Measurements from ENCODE around the gene YKT6. TPM values are rescaled to one million over a fixed set of nuclear protein-coding genes. Genes with fewer than 3 reads are reported as not detected.

The YKT6 gene
- total RNA-seq, 1 donor from 2014 or later = 82.8 TPM

- intact Hi-C loops (cut with micrococcal nuclease) = no loop called here
Observed at GRCh38 chr7:44193011-44193802, 7.6 kb upstream of the YKT6 start.

GRCh38 chr7:44194069-44194468 lies 6.7 kb upstream of the YKT6 start:
- intact Hi-C loops (cut with micrococcal nuclease) = no loop called here

DNA sequence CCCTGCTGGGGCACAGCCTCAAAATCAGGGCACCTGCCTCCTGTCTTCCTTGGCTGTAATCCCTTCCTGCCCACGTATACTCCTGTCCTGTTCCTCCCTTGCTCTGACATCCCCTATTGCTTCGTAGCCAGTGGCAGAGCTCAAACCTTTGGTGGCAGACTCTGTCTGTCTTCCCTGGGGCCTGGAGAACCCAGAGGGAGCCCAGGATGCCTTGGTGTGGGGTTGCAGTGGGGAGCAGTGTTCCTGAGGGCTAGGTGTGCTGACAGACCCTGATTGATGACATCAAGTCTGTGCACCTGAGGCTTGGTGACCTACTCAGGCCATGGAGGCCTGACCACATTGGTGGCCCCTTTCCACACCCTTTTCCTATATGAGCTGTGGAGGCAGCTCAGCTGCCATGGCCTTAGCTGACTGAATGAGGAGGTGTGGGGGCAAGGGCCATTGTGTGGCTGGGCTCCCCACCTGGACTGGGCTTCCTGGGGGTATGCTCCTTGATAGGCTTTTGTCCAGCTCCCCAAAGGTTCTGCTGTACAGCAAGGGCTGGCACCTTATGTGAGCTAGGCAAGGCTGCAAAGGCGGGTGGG lies 6.1 kb upstream of the YKT6 start:
- intact Hi-C loops (cut with micrococcal nuclease) = no loop called here

- intact Hi-C loops (cut with micrococcal nuclease) = loop anchor here (1.0 kb wide), 1 partner anchor 73 kb away; the partner anchor contains the start of gene POLD2
Observed at GRCh38 chr7:44195889-44196288, 4.9 kb upstream of the YKT6 start.

DNA sequence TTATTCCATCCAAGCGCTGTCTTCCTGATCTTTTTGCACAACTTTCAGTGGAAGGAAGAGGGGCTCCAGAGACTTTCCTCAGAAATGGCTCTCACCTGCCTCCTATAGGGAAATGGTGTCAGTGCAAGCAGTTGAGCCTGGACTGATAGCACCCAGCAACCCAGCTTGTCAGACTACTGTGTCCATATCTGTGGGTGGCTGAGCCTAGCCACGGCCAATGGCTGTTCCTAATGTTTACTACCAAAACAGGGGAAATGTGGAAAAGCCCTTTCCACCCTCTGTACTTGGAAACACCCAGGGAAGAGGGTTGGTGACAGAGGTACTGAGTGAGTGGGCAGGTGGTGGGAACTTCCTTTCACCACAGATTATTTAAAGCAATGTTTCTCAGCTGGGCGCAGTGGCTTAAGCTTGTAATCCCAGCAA lies 4.3 kb upstream of the YKT6 start:
- intact Hi-C loops (cut with micrococcal nuclease) = loop anchor here (1.0 kb wide), 1 partner anchor 73 kb away; the partner anchor contains the start of gene POLD2

DNA sequence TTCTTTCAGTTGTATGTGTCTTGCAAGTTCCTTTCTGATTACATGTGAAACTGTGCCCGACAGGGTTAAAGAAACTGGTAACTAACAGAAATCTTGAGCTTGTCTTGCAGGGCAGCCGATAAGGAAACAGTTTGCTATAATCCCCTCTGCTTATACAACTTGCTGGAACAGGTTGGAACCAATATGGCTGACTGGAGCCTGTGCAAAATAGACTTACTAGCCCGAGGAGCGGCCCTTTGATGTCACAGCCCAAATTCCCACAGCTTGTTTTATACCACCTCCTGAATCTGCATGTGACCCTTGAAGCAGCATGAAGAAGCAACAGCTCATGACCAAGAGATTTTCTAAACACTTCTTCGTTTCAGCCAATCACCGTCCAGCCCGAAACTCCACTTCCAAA lies 3.3 kb upstream of the YKT6 start:
- intact Hi-C loops (cut with micrococcal nuclease) = no loop called here

DNA sequence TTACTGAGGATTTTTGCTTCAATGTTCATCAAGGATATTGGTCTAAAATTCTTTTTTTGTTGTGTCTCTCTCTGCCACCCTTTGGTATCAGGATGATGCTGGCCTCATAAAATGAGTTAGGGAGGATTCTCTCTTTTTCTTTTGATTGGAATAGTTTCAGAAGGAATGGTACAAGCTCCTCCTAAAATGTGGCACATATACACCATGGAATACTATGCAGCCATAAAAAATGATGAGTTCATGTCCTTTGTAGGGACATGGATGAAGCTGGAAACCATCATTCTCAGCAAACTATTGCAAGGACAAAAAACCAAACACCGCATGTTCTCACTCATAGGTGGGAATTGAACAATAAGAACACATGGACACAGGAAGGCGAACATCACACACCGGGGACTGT lies 615 bp upstream of the YKT6 start:
- intact Hi-C loops (cut with micrococcal nuclease) = loop anchor here (1.0 to 5.0 kb wide), 9 partner anchors 54 to 1268 kb away; partner anchors contain the start of genes MRPL32, NUDCD3, POLM and PSMA2

GRCh38 chr7:44201813-44202212 lies 1.0 kb downstream of the YKT6 start:
- intact Hi-C loops (cut with micrococcal nuclease) = loop anchor here (1.0 to 5.0 kb wide), 6 partner anchors 79 to 1270 kb away; partner anchors contain the start of genes MRPL32, POLD2, PSMA2 and UBE2D4

DNA sequence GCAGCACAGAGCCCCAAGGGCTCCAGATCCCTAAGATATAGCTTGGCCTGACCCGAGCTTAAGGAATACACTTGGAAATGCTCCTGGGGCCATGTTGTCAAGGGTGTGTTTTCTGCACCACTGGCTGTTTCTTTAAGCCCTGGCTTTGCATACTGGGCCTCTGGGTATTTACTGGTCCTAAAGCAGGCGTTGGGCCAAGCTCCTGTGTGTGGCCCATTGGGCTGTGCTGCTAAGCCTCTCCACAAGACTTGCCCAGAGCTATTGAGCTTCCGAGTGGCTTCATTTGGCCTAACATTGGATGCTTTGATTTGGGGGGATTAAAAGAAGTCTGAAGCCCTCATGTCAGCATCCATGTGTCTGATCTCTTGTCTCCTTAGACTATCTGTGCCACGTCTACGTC lies 5.2 kb downstream of the YKT6 start:
- intact Hi-C loops (cut with micrococcal nuclease) = no loop called here

- intact Hi-C loops (cut with micrococcal nuclease) = no loop called here
Observed at GRCh38 chr7:44208085-44208484, 7.3 kb downstream of the YKT6 start.

GRCh38 chr7:44210107-44210506 lies 9.3 kb downstream of the YKT6 start:
- intact Hi-C loops (cut with micrococcal nuclease) = no loop called here

DNA sequence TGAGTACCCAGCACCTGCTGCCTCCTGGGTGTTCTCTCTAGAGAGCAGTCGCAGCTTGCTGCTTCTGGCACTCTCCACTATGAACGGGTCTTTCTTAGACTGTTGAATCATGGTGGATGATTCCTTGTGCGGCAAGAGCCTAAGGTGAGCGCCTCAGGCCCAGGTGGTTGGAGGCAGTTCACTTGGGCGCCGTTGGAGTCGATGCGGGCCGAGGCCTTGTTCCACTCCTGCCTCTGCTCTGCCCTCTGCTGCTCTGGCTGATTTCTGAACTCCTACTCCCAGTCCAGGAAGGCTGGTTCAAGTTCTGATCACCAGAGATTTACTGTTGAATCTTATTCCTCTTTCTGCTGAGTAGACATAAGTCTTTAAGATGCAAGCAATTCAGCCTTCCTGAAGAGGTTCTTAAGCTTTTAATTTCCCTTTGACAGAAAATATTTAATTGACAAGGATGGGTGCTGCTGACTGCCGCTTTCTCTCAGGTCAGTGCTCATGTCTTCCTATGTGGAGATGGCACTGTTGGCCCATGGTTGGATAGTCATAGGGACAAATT lies 10.4 kb downstream of the YKT6 start:
- intact Hi-C loops (cut with micrococcal nuclease) = no loop called here

GRCh38 chr7:44212018-44212417 lies 11.2 kb downstream of the YKT6 start:
- intact Hi-C loops (cut with micrococcal nuclease) = no loop called here

- intact Hi-C loops (cut with micrococcal nuclease) = no loop called here
Observed at GRCh38 chr7:44212581-44213184, 11.9 kb downstream of the YKT6 start.

GRCh38 chr7:44213206-44213876 lies 12.6 kb downstream of the YKT6 start:
- intact Hi-C loops (cut with micrococcal nuclease) = no loop called here

GRCh38 chr7:44213877-44214388 lies 13.2 kb downstream of the YKT6 start:
- intact Hi-C loops (cut with micrococcal nuclease) = loop anchor here (1.0 kb wide), 1 partner anchor 263 kb away; no protein-coding TSS in a partner anchor

DNA sequence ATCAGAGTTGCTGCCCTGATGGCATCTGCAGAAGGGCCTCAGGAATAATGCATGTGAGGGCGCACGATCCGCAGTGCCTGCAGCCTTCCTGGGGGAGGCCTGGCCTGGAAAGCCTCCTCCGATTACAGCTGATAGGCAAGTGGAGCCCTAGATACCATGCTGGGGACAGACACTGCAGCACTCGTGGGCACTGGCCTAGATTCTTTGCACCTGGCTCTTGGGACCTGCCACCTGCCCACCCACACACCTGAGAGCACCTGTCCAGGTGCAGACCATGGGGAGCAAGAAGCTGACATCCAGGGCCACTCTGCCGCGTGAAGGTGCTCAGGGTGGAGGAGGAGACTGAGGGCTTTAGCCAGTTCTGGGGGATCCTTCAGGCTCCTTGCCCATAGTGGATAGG lies 14.8 kb downstream of the YKT6 start:
- intact Hi-C loops (cut with micrococcal nuclease) = no loop called here

GRCh38 chr7:44216019-44216418 lies 15.2 kb downstream of the YKT6 start:
- intact Hi-C loops (cut with micrococcal nuclease) = no loop called here

DNA sequence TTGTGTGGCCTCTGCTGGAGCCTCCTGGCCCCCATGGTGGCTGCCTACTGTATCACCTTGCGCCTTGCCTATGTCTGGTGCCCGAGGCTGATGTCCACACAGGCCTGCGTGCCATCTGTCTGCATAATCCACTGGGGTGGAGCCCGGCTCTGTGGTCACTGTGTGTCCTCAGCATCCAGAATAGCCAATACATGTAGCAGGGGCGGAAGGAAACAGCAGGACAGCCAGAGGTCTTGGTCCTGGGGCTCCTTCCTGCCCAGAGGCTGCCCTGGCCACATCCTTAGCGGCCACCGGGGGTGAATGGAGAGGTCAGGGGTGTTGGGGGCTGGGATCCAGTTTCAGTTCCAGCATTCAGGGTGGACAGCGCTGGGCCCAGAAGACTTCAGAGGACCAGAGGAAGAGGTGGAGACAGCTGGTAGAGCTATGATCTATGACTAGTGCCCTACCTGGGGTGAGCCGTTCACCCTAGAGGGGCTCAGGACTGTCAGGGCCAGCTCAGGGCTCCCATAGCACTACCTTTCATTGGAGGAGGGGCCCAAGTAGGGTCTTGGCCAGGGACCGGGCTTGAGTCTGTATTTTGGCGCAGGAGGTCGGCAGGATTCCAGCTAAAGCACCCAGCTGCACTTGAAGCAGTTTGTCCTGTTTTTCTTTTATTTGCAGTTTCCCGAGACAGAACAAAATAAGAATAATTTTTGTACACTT lies 15.9 kb downstream of the YKT6 start:
- intact Hi-C loops (cut with micrococcal nuclease) = no loop called here

GRCh38 chr7:44217223-44217714 lies 16.5 kb downstream of the YKT6 start:
- intact Hi-C loops (cut with micrococcal nuclease) = no loop called here

Measured in T-helper 1 cell treated with Interleukin-12 subunit alpha and Interleukin-12 subunit beta and Interleukin-4 antibody, amounts not matched to agents 30 ng/mL and 1 ng/mL, for 36 hours (primary cell).